K562 (cell line): ENCODE results near the gene BMP6. TPM values are rescaled to one million over a fixed set of nuclear protein-coding genes. Genes with fewer than 3 reads are reported as not detected.

Experiments
- ARID3B ChIP-seq: fragments of 250-450 bp; sonication (Bioruptor Pico); IDR thresholded peaks from 2 replicates; pipeline ENCODE4 v1.4.0; 2020; ENCODE audit warnings: borderline replicate concordance
- BCL6 ChIP-seq: fragments of 250-450 bp; sonication (Bioruptor Pico); IDR thresholded peaks from 2 replicates; pipeline ENCODE4 v1.4.0; 2020
- CEBPG ChIP-seq, 3 experiments: fragments of 200-800 bp in 1 of 3; sonication (Bioruptor generic) in 1 of 3; sonication (generic) in 1 of 3; formaldehyde crosslinking in 1 of 3; IDR thresholded peaks in 2 of 3; conservative IDR thresholded peaks in 1 of 3; 2 replicates each; pipeline versions ENCODE4 v1.6.1 to v1.8.0; 2016 to 2022; ENCODE audit warnings: missing compliant biosample characterization in 2 of 3, missing genetic modification characterization in 2 of 3, mild to moderate bottlenecking in 1 of 3, missing genetic modification reagents in 1 of 3
- CSDE1 ChIP-seq, 2 experiments: fragments of 450-650 bp; IDR thresholded peaks; 2 replicates each; pipeline ENCODE4 v1.6.1; 2016; ENCODE audit warnings: mild to moderate bottlenecking in 1 of 2
- DACH1 ChIP-seq: fragments of 450-650 bp; IDR thresholded peaks from 2 replicates; pipeline ENCODE4 v1.6.1; 2018; ENCODE audit not compliant: partially characterized antibody
- FOS ChIP-seq: IDR thresholded peaks from 3 replicates; pipeline ENCODE4 v1.6.1; 2011; ENCODE audit not compliant: insufficient read length; ENCODE audit errors: extremely low read depth
- HINFP ChIP-seq: fragments of 450-650 bp; conservative IDR thresholded peaks from 2 replicates; pipeline ENCODE4 v1.6.1; 2016; ENCODE audit warnings: missing genetic modification characterization, low read depth, mild to moderate bottlenecking, control low read depth, missing compliant biosample characterization
- HNRNPK ChIP-seq: fragments of 200-400 bp; formaldehyde crosslinking; IDR thresholded peaks from one replicate; pipeline ENCODE4 v1.6.1; 2018; ENCODE audit warnings: mild to moderate bottlenecking, low read depth, low read length; ENCODE audit not compliant: poor library complexity, severe bottlenecking
- ILF3 ChIP-seq: fragments of 450-650 bp; IDR thresholded peaks from 2 replicates; pipeline ENCODE4 v1.6.1; 2018; ENCODE audit warnings: antibody characterized with exemption, mild to moderate bottlenecking, moderate library complexity, borderline replicate concordance
- MTA1 ChIP-seq: fragments of 450-650 bp; IDR thresholded peaks from 2 replicates; pipeline ENCODE4 v1.6.1; 2017; ENCODE audit warnings: borderline replicate concordance
- RBM17 ChIP-seq: fragments of 200-400 bp; formaldehyde crosslinking; IDR thresholded peaks from 2 replicates; pipeline ENCODE4 v1.6.1; 2017; ENCODE audit warnings: low read depth, mild to moderate bottlenecking, low read length, borderline replicate concordance
- TFE3 ChIP-seq: fragments of 450-650 bp; formaldehyde crosslinking; IDR thresholded peaks from 2 replicates; pipeline ENCODE4 v1.4.0; 2020; ENCODE audit warnings: mild to moderate bottlenecking, mixed read lengths
- ZBTB11 ChIP-seq, 3 experiments: fragments of 200-800 bp in 1 of 3; fragments of 250-450 bp in 1 of 3; fragments of 450-650 bp in 1 of 3; sonication (Bioruptor Pico) in 1 of 3; sonication (Bioruptor generic) in 1 of 3; formaldehyde crosslinking in 1 of 3; IDR thresholded peaks; 2 replicates each; pipeline versions ENCODE4 v1.6.1 to v1.8.0; 2016 to 2022; ENCODE audit warnings: mild to moderate bottlenecking in 2 of 3, missing genetic modification characterization in 2 of 3, missing compliant biosample characterization in 1 of 3, moderate library complexity in 1 of 3
- ZKSCAN8 ChIP-seq: fragments of 200-800 bp; sonication (Bioruptor generic); IDR thresholded peaks from 2 replicates; pipeline ENCODE4 v1.6.1; 2016; ENCODE audit warnings: missing genetic modification characterization, missing compliant biosample characterization
- ZNF589 ChIP-seq: fragments of 200-800 bp; sonication (Bioruptor generic); IDR thresholded peaks from 2 replicates; pipeline ENCODE4 v1.6.1; 2016; ENCODE audit warnings: low read depth, missing genetic modification characterization, missing compliant biosample characterization
- ZNF785 ChIP-seq: fragments of 250-450 bp; sonication (Bioruptor Pico); IDR thresholded peaks from 2 replicates; pipeline ENCODE4 v1.4.0; 2020; ENCODE audit warnings: mild to moderate bottlenecking
- polyA plus RNA-seq, 8 experiments: library from polyadenylated mRNA; depleted of rRNA in 4 of 8; stranded (reverse) in 5 of 8; unstranded in 3 of 8; fragments of >200 nt; fragmentation: Nextera tagmentation in 2 of 8; fragmentation: Illumina TruSeq in 1 of 8; extraction: Ambion mirVana in 2 of 8; extraction: Trizol in 1 of 8; gene quantifications; 2 replicates each; pipeline versions ENCODE4 v1.2.1 to v1.2.3, GENCODE V29; 2011 to 2014; ENCODE audit warnings: inconsistent platforms in 1 of 8, missing spikeins in 1 of 8
- total RNA-seq, 7 experiments: library from RNA; depleted of rRNA in 6 of 7; stranded (reverse); fragments of >200 nt in 6 of 7; fragmentation: Illumina TruSeq in 2 of 7; extraction: Trizol in 2 of 7; gene quantifications; 2 replicates each; pipeline versions ENCODE4 v1.2.1 to v1.2.3, GENCODE V29; 2011 to 2021; ENCODE audit warnings: low replicate concordance in 1 of 7

BMP6 gene
- total and polyA plus RNA-seq, 9 of the 15 experiments (the other 6 are each of a cell fraction or from before 2014, with no cell fraction given), result 0.01 to 0.13 (median 0.06) TPM; not detected in 3

GRCh38 chr6:7697820-7698623, 27.9 kb upstream of the BMP6 start (continued):
- TF ChIP-seq ZBTB11 (CRISPR knock-in tag; IDR thresholded peaks at IDR 0.05), result peak in 1 of 3 experiments; percentile 44; a peak in 1 of 6 replicates
- TF ChIP-seq RBM17, result no peak
- TF ChIP-seq ILF3, result no peak
- TF ChIP-seq DACH1, result no peak
- TF ChIP-seq ZNF785 (CRISPR knock-in tag), result no peak
- TF ChIP-seq TFE3 (CRISPR knock-in tag), result no peak
- no peak for TF ChIP-seq HNRNPK
- TF ChIP-seq MTA1, result 0 out of 2 replicates have a peak, but pooled peaks have one; percentile 31
- TF ChIP-seq ZKSCAN8 (CRISPR knock-in tag), result peak; percentile 88
- no peak for TF ChIP-seq BCL6 (CRISPR knock-in tag)
- peak; percentile 78 for TF ChIP-seq ZNF589 (CRISPR knock-in tag)
- no peak for TF ChIP-seq HINFP (tag)
- no peak for TF ChIP-seq FOS
- no peak for TF ChIP-seq ARID3B
- no peak for TF ChIP-seq CSDE1 (IDR thresholded peaks at IDR 0.05)
- TF ChIP-seq CEBPG (CRISPR knock-in tag; IDR thresholded peaks at IDR 0.05), result peak; percentile 98
- peak; percentile 100 for TF ChIP-seq CEBPG (tag; conservative IDR thresholded peaks at IDR 0.05 in 1 of 2, IDR thresholded peaks at IDR 0.05 in 1 of 2)
